HepG2 (cell line): Measurements from ENCODE around the gene GALNT10. TPM values are rescaled to one million over a fixed set of nuclear protein-coding genes. Genes with fewer than 3 reads are reported as not detected.
A peak's percentile ranks its signal among the peaks of the same experiment; 100 is the strongest.

Experiments
- ATAC-seq: fragments of 200-7000 bp; cut with Tn5 transposase; 3 replicates; pipeline ENCODE4 v1.9.1; 2020; ENCODE audit warnings: mild to moderate bottlenecking, moderate library complexity
- BruUV-seq: library from RNA; stranded (reverse); fragments of 400-500 nt; replicated peaks from 2 replicates; lab custom pipeline; 2021; lab: Mats Ljungman, UMichigan
- CTCF ChIA-PET: fragments of 300-600 bp; formaldehyde crosslinking; extraction: SDS; loops from one replicate; lab custom pipeline; 2021; ENCODE audit warnings: low total read pairs, inconsistent platforms, low intra/inter-chr PET ratio; lab: Yijun Ruan, JAX
- POLR2A ChIA-PET: fragments of 350-600 bp; sonication (Branson Sonifier 250); formaldehyde crosslinking; loops from one replicate; lab custom pipeline; 2020; ENCODE audit warnings: antibody characterized with exemption, inconsistent platforms; lab: Yijun Ruan, JAX
- DNase-seq: peaks from one replicate; pipeline ENCODE4 v3.0.0-alpha.2; 2015; ENCODE audit warnings: low spot score
- FAIRE-seq: peaks from 3 replicates; lab custom pipeline; 2011; peaks lifted over from hg19 to GRCh38; lab: Jason Lieb, UNC
- H2AFZ ChIP-seq: one replicate; pipeline ENCODE4 v1.6.1; 2011; ENCODE audit warnings: low read length, inconsistent platforms
- H3K27ac ChIP-seq: fragments of 300-600 bp; 3 replicates; pipeline ENCODE4 v1.8.0; 2011; ENCODE audit warnings: mixed run types, mild to moderate bottlenecking, mixed read lengths, low read length, inconsistent platforms; ENCODE audit not compliant: insufficient read depth; ENCODE audit errors: extremely low read length
- H3K27me3 ChIP-seq, 2 experiments: fragments of 200-600 bp in 1 of 2; 2 replicates in 1 of 2; 3 replicates in 1 of 2; pipeline versions ENCODE4 v1.6.0 to v1.8.0; 2011; ENCODE audit warnings: low read length in 2 of 2, mild to moderate bottlenecking in 2 of 2, moderate library complexity in 2 of 2, inconsistent platforms in 1 of 2; ENCODE audit not compliant: insufficient read depth in 2 of 2, control insufficient read depth in 1 of 2
- H3K36me3 ChIP-seq, 2 experiments: fragments of 200-600 bp in 1 of 2; replicated peaks in 1 of 2; 2 replicates in 1 of 2; 3 replicates in 1 of 2; pipeline versions ENCODE4 v1.5.1 to v1.8.0; 2011; ENCODE audit warnings: low read length in 2 of 2, inconsistent platforms in 1 of 2; ENCODE audit not compliant: insufficient read depth in 2 of 2, control insufficient read depth in 1 of 2
- H3K4me1 ChIP-seq: 2 replicates; pipeline ENCODE4 v1.5.1; 2012; ENCODE audit warnings: low read length, inconsistent platforms; ENCODE audit not compliant: insufficient read depth
- H3K4me2 ChIP-seq: 2 replicates; pipeline ENCODE4 v1.6.0; 2011; ENCODE audit warnings: low read depth, low read length, inconsistent platforms
- H3K4me3 ChIP-seq, 3 experiments: fragments of 200-600 bp in 1 of 3; sonication (generic), shearing (Covaris generic) in 1 of 3; replicated peaks in 1 of 3; 2 replicates each; pipeline ENCODE4 v1.5.1; 2011 to 2016; ENCODE audit warnings: low read length in 3 of 3, inconsistent platforms in 2 of 3, low read depth in 2 of 3, mild to moderate bottlenecking in 2 of 3, control low read depth in 1 of 3, mixed read lengths in 1 of 3; ENCODE audit not compliant: insufficient read depth in 1 of 3
- H3K79me2 ChIP-seq: one replicate; pipeline ENCODE4 v1.6.1; 2011; ENCODE audit warnings: low read length, inconsistent platforms; ENCODE audit not compliant: insufficient read depth
- H3K9ac ChIP-seq: 2 replicates; pipeline ENCODE4 v1.6.0; 2011; ENCODE audit warnings: mild to moderate bottlenecking, low read depth, low read length, inconsistent platforms; ENCODE audit not compliant: insufficient read depth
- H3K9me3 ChIP-seq: 2 replicates; pipeline ENCODE4 v1.5.1; 2012; ENCODE audit warnings: mild to moderate bottlenecking, low read length
- H4K20me1 ChIP-seq: 2 replicates; pipeline ENCODE4 v1.6.0; 2011; ENCODE audit warnings: inconsistent platforms, mild to moderate bottlenecking, low read length, moderate library complexity; ENCODE audit not compliant: insufficient read depth
- FOXK1 ChIP-seq: sonication (generic); formaldehyde crosslinking; IDR thresholded peaks from 2 replicates; pipeline ENCODE4 v1.4.0; 2020; ENCODE audit warnings: low read depth, missing genetic modification reagents, borderline replicate concordance
- MXD1 ChIP-seq: sonication (generic); formaldehyde crosslinking; IDR thresholded peaks from 2 replicates; pipeline ENCODE4 v1.4.0; 2020; ENCODE audit warnings: mild to moderate bottlenecking, missing genetic modification reagents
- NFKBIZ ChIP-seq: IDR thresholded peaks from 2 replicates; pipeline ENCODE4 v1.6.1; 2018; ENCODE audit warnings: missing genetic modification reagents, missing compliant biosample characterization
- NRL ChIP-seq: sonication (generic); formaldehyde crosslinking; IDR thresholded peaks from 2 replicates; pipeline ENCODE4 v1.5.0; 2020; ENCODE audit warnings: missing genetic modification reagents, mild to moderate bottlenecking, moderate library complexity, borderline replicate concordance
- PAF1 ChIP-seq: IDR thresholded peaks from 2 replicates; pipeline ENCODE4 v1.6.1; 2016; ENCODE audit warnings: missing genetic modification reagents, missing compliant biosample characterization
- PREB ChIP-seq: sonication (generic); formaldehyde crosslinking; IDR thresholded peaks from 2 replicates; pipeline ENCODE4 v1.4.0; 2020; ENCODE audit warnings: missing genetic modification reagents
- SUZ12 ChIP-seq: fragments of 150-350 bp; IDR thresholded peaks from 2 replicates; pipeline ENCODE4 v1.6.1; 2014; ENCODE audit warnings: low read depth, low read length
- ZFP36L1 ChIP-seq: sonication (generic); formaldehyde crosslinking; IDR thresholded peaks from 2 replicates; pipeline ENCODE4 v1.8.0; 2022; ENCODE audit warnings: mild to moderate bottlenecking, missing genetic modification reagents, moderate library complexity
- ZFP41 ChIP-seq: sonication (generic); formaldehyde crosslinking; IDR thresholded peaks from 2 replicates; pipeline ENCODE4 v1.4.0; 2020; ENCODE audit warnings: mild to moderate bottlenecking, missing genetic modification reagents, borderline replicate concordance
- ZMAT5 ChIP-seq: sonication (generic); formaldehyde crosslinking; IDR thresholded peaks from 2 replicates; pipeline ENCODE4 v1.5.0; 2020; ENCODE audit warnings: mild to moderate bottlenecking, low read depth, missing genetic modification reagents, borderline replicate concordance
- ZNF10 ChIP-seq: sonication (generic); formaldehyde crosslinking; IDR thresholded peaks from 2 replicates; pipeline ENCODE4 v1.4.0; 2020; ENCODE audit warnings: mild to moderate bottlenecking, low read depth, missing genetic modification reagents, borderline replicate concordance
- ZNF224 ChIP-seq: sonication (generic); formaldehyde crosslinking; IDR thresholded peaks from 2 replicates; pipeline ENCODE4 v1.5.0; 2020; ENCODE audit warnings: mild to moderate bottlenecking, missing genetic modification reagents
- ZNF710 ChIP-seq: sonication (generic); formaldehyde crosslinking; IDR thresholded peaks from 2 replicates; pipeline ENCODE4 v1.5.0; 2020; ENCODE audit warnings: mild to moderate bottlenecking, missing genetic modification reagents, borderline replicate concordance
- WGBS: methylation state at CpG from one replicate; pipeline ENCODE4 v1.1.6; 2017; ENCODE audit warnings: low lambda C conversion rate; 5-methylcytosine and 5-hydroxymethylcytosine counted together
- in situ Hi-C: cut with HindIII; loops from 2 replicates; pipeline ENCODE4 v1.10.0; 2017; ENCODE audit warnings: low pct_unique_long_range_greater_than_20kb; ENCODE audit not compliant: extremely low pct_ligation_motif_present
- intact Hi-C: fragments of 100-400 bp; cut with micrococcal nuclease; formaldehyde crosslinking; loops from one replicate; pipeline ENCODE4 v1.10.0; 2022; ENCODE audit not compliant: unreplicated experiment
- microRNA counts: library from miRNA; unstranded; fragments of <30 nt; microRNA quantifications from one replicate; lab custom pipeline; 2015
- microRNA-seq: library from miRNA; unstranded; fragments of <30 nt; microRNA quantifications from one replicate; pipeline ENCODE4, GENCODE V29; 2020
- polyA plus RNA-seq, 8 experiments: library from polyadenylated mRNA; depleted of rRNA in 3 of 8; stranded (reverse) in 7 of 8; unstranded in 1 of 8; fragments of >200 nt; fragmentation: Illumina TruSeq in 4 of 8; extraction: Trizol in 4 of 8; gene quantifications; 2 replicates each; pipeline versions ENCODE4 v1.2.1 to v1.2.3, GENCODE V29; 2011 to 2016; ENCODE audit warnings: low read depth in 4 of 8, missing spikeins in 1 of 8, mixed read lengths in 1 of 8; ENCODE audit not compliant: insufficient read depth in 1 of 8
- small RNA-seq, 3 experiments: library from RNA; depleted of rRNA; stranded (forward); fragments of <200 nt; gene quantifications; one replicate each; pipeline ENCODE3, GENCODE V24; 2012; ENCODE audit warnings: low read depth in 2 of 3, low replicate concordance in 1 of 3; ENCODE audit not compliant: insufficient read length in 3 of 3, insufficient read depth in 2 of 3
- total RNA-seq, 5 experiments: library from RNA; depleted of rRNA; stranded (reverse); fragments of >200 nt; fragmentation: Illumina TruSeq; extraction: Trizol; gene quantifications; 2 replicates each; pipeline ENCODE4 v1.2.3, GENCODE V29; 2016; ENCODE audit warnings: low read depth in 1 of 5

GALNT10 gene
- total and polyA plus RNA-seq, 2 of the 13 experiments (the other 11 are each of a cell fraction or from before 2014, with no cell fraction given): 8.1 to 11.2 TPM

- Histone ChIP-seq H3K79me2 (no peaks in the 10 kb centered on the region), H3K4me2 (no peak overlapping the region), H3K36me3 (no peaks in the 10 kb centered on the region), H2AFZ (no peak overlapping the region), H4K20me1 (no peaks in the 10 kb centered on the region), H3K4me3 (no peak overlapping the region), H3K9me3 (no peaks in the 10 kb centered on the region), H3K27ac (no peak overlapping the region), H3K27me3 (peaks cover 3 to 52% of the 10 kb centered on the region in 2 experiments; a peak in 4 of 5 replicates), H3K9ac (no peak overlapping the region), H3K4me1 (peaks cover 43% of the 10 kb centered on the region)
- CTCF ChIA-PET: no interaction called here
- POLR2A ChIA-PET: no interaction called here
- ATAC-seq (no peak), FAIRE-seq (no peak), DNase-seq (no peak)
- BruUV-seq: no TSS peak
- in situ Hi-C loops: no loop called here
- 84% methylated on average over 2 of the region's 2 CpGs for WGBS
- TF ChIP-seq PREB (CRISPR knock-in tag) (no peak), ZFP41 (no peak), SUZ12 (no peak), NFKBIZ (CRISPR knock-in tag) (no peak), MXD1 (no peak), PAF1 (CRISPR knock-in tag) (no peak), ZNF710 (CRISPR knock-in tag) (no peak), FOXK1 (CRISPR knock-in tag) (no peak), ZNF224 (CRISPR knock-in tag) (no peak), NRL (CRISPR knock-in tag) (no peak), ZNF10 (no peak), ZFP36L1 (CRISPR knock-in tag) (no peak), ZMAT5 (CRISPR knock-in tag) (no peak)
- intact Hi-C loops: no loop called here
These were observed 279.6 kb downstream of the GALNT10 start for GRCh38 chr5:154470137-154470536.

MicroRNAs within 50 kb of the gene (microRNA counts, 767-probe panel; counts per million panel counts)
- microRNA hsa-miR-1294 (lab: Ali Mortazavi, UCI): not detected

Small RNAs within 50 kb of the gene (microRNA-seq; reads per million reads assigned to microRNA genes)
- gene MIR1294: 13.6 reads per million, percentile 51 among the genes with 10 or more reads in this experiment

Small RNAs within 50 kb of the gene (small RNA-seq; reads per million reads assigned to genes)
- gene MIR1294 (0.10 to 12.6 (median 0.65) reads per million in 3 experiments), gene RN7SL655P (0 reads per million in 3 experiments)

Other genes with a start within 250 kb of the GALNT10 start
- gene FAM114A2, start 151.8 kb upstream of the GALNT10 start, total RNA-seq (2016; rRNA removed; fragmentation: Illumina TruSeq; extraction: Trizol): 11.4 and 17.4 TPM in 2 replicates
- 4.8 and 6.9 TPM in 2 replicates for gene FAM114A2, start 151.8 kb upstream of the GALNT10 start, polyA plus RNA-seq (2011; rRNA removed)
- gene MFAP3, start 151.8 kb upstream of the GALNT10 start, total RNA-seq (2016; rRNA removed; fragmentation: Illumina TruSeq; extraction: Trizol): 23.7 and 28.3 TPM in 2 replicates
- 12.1 and 15.0 TPM in 2 replicates for gene MFAP3, start 151.8 kb upstream of the GALNT10 start, polyA plus RNA-seq (2011; rRNA removed)